HG03354 (cell line): Measurements from ENCODE around the gene OLFM1.
"Not testable (repeated sequence)": the region's sequence is repeated elsewhere in the genome, so short reads cannot be mapped to it uniquely, and the experiment has no call there.

Source experiments
- ATAC-seq: cut with Tn5 transposase; IDR thresholded peaks from one replicate; pipeline ENCODE4 v1.9.1; 2021; ENCODE audit warnings: mild to moderate bottlenecking; ENCODE audit not compliant: unreplicated experiment, poor library complexity, severe bottlenecking

The OLFM1 gene

DNA sequence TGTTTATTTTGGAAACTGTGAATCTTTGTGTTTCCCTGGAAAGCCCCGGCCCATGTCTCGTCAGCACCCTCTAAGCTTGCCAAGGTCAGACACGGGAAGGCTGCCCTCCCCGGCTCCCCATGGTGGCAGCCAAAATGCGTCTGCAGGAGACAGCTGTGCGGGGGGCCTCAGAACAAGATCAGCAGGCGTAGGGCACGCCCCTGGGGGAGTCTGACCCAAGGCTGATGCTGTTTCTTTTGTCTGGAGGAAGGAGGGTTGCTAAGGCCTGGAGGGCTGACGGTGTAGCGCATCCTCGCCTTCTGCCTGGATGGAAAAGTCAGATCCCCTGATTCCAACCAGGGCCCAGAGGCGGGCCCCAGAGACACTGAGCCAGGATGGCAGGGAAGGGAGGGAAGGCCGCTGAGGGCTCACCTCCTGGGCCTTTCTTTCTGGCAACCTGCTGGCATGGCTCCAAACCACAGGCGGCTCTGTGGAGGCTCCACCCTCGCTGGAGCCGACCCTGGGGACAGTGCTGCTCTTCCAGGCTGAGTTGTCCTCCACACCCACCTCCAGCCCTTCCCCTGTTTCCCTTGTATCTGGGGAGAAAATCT lies 57.2 kb downstream of the OLFM1 start:
- no peak for ATAC-seq

DNA sequence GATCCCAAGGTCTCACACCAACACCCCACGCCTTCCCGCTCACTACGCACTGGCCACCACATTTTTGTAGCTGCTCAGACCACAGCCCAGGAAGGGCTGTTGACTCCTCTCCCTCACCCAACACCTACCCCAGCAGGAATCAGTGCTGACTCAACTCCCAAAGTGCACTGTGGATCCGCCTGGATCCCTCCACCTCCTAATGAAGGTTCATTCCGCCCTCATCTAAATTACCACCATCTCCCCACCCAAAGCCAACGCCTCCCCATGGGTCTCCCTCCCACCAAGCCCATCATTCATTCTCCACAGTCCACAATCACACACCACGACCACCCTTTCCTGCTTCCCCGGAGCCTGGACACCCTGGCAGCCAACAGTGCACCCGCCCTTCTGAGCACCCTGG lies 57.8 kb downstream of the OLFM1 start:
- ATAC-seq: no peak

DNA sequence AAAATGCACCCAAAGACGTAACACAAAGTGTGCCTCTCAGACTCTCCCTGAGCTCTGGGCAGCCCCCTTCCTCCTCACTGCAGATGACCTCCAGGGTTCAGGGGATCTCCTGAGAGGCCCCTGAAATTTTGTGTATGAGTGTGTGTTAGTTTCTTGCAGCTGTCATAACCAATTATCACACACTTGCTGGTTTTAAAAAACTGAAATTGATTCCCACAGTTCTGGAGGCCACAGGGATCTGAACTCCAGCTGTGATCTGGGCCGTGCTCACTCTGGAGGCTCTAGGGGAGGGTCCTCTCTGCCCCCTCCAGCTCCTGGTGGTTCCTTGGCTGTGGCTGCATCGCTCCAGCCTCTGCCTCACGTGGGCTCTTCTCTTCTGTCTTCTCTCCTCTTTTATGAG lies 58.8 kb downstream of the OLFM1 start:
- no peak for ATAC-seq

GRCh38 chr9:135146766-135147473 lies 59.5 kb downstream of the OLFM1 start:
- ATAC-seq: no peak

DNA sequence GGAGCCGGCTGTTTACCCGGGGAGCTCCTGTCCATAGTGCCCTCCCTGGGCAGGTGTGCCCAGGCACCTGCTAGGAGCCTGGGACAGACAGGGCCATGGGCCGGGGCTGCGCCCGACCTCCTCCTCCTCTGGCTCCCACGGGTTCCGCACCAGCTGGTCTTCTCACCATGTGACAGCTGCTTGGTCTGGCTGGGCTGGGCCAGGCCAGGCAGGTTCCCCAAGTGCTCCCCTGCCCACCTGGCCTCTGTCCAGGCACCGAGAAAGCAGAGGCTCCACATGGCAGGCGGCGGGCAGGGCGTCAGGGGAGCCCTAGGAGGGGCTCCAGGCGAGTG lies 60.0 kb downstream of the OLFM1 start:
- ATAC-seq: no peak

GRCh38 chr9:135147938-135148337 lies 60.5 kb downstream of the OLFM1 start:
- no peak for ATAC-seq

DNA sequence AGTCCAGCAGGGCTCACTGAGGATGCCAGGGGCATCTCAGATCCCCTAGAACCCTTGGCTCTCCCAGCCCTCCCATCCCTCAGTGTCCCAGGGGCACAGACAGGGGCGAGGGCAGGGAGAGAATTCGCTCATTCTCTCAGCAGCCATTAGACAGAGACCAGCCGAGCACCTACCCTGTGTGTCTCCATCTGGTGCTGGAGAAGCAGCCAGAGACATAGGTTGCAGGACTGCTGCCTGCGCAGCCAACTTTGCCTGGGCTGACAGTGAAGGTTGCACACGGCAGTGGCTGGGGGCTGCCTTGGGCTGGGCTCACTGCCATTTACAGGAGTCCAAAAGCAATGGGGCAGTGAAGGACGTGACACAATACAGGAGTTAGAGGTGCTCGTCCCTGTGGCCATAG lies 60.9 kb downstream of the OLFM1 start:
- ATAC-seq: no peak

GRCh38 chr9:135149901-135150300 lies 62.4 kb downstream of the OLFM1 start:
- not testable (repeated sequence) for ATAC-seq

- no peak for ATAC-seq
These were observed 63.5 kb downstream of the OLFM1 start for GRCh38 chr9:135150981-135151380.

GRCh38 chr9:135151757-135152613 lies 64.5 kb downstream of the OLFM1 start:
- ATAC-seq: no peak

DNA sequence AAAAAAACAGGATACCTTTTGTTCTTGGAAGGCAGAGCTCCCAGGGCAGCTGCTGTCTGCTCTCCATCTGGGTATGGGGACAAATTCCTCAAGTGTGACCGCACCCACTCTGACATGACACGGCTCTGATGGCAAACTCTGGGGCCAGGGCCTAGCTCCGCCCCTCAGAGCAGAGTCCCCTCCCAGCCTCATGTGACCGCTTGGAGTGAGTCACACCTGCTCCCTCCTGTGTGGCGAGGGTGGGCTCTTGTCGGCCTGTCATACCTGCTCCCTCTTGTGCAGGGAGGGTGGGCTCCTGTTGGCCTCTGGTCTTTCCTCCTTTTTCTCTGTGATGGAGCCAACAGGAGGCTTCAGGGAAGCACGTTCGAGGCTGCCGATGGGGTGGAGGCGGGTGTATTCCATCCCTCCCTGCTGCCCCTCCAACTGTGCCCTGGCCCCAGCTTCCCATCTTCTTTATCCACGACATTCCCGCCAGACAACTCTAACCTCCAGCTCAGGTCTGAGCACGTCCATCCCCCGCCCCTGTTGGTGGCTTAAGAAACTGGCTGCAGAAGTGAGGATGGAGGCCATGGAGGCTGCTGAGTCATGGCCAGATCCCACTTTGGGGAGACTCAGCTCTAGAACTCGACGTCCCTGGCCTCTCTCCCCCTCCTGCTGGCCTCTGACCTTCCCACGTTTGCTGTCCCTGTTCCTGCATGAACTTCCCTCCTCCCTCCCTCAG lies 65.3 kb downstream of the OLFM1 start:
- no peak for ATAC-seq

DNA sequence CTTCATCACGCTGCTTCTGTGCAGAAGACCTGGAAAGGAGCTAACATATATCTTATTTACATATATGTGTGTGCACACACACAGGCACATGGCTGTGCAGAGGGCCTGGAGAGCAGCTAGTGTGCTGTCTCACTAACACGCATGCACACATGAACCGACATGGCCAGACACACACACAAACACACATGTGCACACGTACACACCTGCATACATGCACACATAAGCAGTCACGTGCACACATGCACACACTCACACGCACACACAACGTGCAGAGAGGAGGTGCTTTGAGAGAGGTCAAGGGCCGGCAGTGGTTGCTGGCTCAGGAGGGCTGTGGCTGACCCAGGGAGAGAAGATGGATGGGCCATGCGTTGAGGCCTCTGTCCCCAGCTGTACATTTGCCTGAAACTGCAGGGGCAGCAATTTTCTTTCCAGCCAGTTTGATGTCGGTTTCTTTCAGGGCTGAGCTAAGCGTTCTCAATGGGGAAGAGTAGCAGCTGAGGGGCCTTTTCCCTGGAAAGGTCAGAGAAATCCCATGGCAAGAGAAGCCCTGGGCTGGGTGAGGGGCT lies 66.7 kb downstream of the OLFM1 start:
- ATAC-seq: no peak

DNA sequence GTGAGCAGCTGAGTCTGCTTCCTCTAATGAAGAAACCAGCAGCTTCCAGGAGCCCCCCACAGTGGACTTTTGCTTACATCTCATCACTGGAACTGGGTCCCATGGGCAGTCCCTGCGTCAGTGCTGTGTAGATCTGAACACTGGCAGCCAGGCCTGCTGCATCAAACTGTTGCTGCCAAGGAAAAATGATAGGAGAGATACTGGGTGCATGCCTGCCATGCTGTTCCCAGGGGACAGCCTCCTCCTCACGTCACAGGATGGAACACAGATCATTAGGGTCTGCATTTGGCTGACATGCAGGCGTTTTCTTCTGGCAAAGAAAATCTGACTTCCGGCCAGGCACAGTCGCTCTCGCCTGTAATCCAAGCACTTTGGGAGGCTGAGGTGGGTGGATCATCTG lies 67.9 kb downstream of the OLFM1 start:
- no peak for ATAC-seq

- no peak for ATAC-seq
These were observed 69.3 kb downstream of the OLFM1 start for GRCh38 chr9:135156525-135157510.

DNA sequence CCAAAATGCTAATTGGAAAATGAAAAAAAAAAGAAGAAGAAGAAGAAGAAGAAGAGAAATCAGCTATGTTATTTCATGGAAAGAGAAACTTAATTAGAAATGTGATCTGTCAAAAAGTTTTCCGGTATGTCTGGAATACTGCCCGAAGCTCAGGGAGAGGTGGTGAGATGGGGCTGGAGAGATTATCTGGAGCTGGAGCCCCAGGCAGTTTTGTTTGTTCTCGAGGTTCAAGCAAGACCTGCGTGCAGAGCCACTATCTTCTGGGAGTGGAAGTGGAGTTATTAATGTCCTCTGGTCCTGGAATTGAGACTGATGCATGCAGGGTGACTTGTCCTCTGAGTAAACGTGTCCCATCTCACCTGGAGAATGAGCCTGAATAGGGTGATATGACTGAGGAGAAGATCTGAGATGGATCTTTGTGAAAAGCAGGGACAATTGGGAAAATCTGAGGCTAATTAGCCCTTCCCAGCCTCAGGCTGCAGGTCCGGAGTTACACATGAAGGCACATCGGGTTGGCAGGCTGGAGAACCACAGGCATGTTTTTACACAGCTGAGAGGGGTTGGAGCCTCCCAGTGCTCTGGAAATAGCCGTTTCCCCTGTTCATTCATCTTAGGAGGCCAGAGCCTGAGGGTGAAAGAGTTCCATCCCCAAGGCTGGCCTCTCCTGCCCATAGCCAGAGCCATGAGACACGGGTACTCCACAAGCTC lies 70.5 kb downstream of the OLFM1 start:
- no peak for ATAC-seq

GRCh38 chr9:135158564-135158937 lies 71.1 kb downstream of the OLFM1 start:
- no peak for ATAC-seq

DNA sequence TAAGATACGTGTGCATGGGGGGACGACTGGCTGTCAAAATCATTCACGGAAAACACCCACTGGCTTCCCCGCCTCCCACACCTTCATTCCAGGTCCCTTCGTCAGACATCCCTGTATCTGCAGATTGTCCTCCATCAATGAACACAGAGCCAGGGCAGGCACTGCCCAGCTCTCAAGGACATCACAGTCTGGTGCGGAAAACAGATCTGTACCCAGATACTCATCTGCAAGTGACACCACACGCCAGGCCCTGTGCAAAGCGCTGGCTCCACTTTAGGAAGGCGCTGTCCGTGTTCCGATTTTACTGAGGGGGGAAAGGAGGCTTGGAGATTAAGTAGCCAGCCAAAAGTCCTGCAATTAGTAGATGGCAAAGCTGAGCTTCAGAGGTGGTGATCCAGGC lies 72.3 kb downstream of the OLFM1 start:
- no peak for ATAC-seq

GRCh38 chr9:135160862-135161261 lies 73.4 kb downstream of the OLFM1 start:
- ATAC-seq: no peak
